Colonic mucosa (tissue), 4 donors: ENCODE measurements around the gene MALT1. TPM values are rescaled to one million over a fixed set of nuclear protein-coding genes. Genes with fewer than 3 reads are reported as not detected.

Source experiments
- DNase-seq: peaks from one replicate; pipeline ENCODE4 v3.0.0-alpha.2; 2020
- H3K27ac ChIP-seq: fragments of 200-600 bp; one replicate; pipeline ENCODE4 v1.8.0; 2021
- H3K27me3 ChIP-seq: fragments of 200-600 bp; one replicate; pipeline ENCODE4 v1.8.0; 2021
- H3K36me3 ChIP-seq: fragments of 200-600 bp; one replicate; pipeline ENCODE4 v1.8.0; 2021
- H3K4me1 ChIP-seq: fragments of 200-600 bp; one replicate; pipeline ENCODE4 v1.8.0; 2021; ENCODE audit warnings: mild to moderate bottlenecking
- H3K4me3 ChIP-seq: fragments of 200-600 bp; one replicate; pipeline ENCODE4 v1.8.0; 2021
- H3K9ac ChIP-seq, 2 donors: one replicate each; pipeline ENCODE4 v1.7.0; 2013; ENCODE audit warnings: control low read depth in 2 of 2, low read depth in 2 of 2, low read length in 2 of 2
- H3K9me3 ChIP-seq: fragments of 200-600 bp; one replicate; pipeline ENCODE4 v1.8.0; 2021
- CTCF ChIP-seq: fragments of 200-600 bp; IDR thresholded peaks from one replicate; pipeline ENCODE4 v1.8.0; 2022; ENCODE audit warnings: antibody characterized with exemption, mild to moderate bottlenecking
- intact Hi-C: fragments of 100-400 bp; cut with DNase I; formaldehyde crosslinking; loops from one replicate; pipeline ENCODE4 v1.14.1; 2022
- total RNA-seq, 2 donors: library from RNA; stranded (reverse); fragmentation: NEBNext Ultra II Directional in 1 of 2; extraction: Animal tissue kit (Norgen Biotek cat#: 25700) in 1 of 2; gene quantifications; one replicate each; pipeline ENCODE4 v1.2.1, GENCODE V29; 2021
- donor health status: healthy.
- donor health status: DM: no; HTN: no; CAD: no.
- donor health status: DM: no; HTN: no; CAD: no.

The MALT1 gene
- total RNA-seq, 2 donors from 2014 or later: 22.1 to 30.9 TPM

DNA sequence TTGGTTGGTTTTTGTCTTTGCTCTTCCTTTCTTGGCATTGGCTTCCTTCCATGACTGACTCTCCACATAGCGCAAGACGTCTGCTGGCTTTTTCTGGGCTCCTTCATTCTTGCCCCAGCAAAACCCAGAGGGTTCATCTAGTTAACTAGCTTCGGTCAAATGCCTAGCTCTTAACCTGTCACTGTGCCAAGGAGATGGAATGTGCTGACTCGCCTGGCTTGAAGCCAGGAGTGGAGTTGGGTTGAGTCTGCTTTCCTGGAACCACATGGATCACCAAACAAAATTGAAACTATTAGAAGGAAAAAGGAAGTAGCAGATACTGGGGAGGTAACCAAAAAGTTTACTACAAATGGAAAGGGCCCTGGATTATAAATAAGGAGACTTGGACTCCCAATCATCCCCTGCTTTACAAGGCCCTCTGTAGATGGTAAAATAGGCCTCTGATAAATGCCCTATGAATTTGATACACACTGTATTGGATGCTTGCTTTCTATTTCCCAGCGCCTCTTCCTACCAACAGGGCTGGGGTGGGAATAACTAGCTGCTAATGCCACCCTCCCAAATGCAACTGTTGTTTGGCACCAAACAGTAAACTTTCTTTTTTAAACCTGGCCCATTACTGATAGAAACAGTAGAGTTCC lies 11.3 kb downstream of the MALT1 start:
- TF ChIP-seq CTCF: no peak
- peak; percentile 66 for DNase-seq
- intact Hi-C loops: no loop called here
- Histone ChIP-seq H3K9me3 (no peaks in the 10 kb centered on the region), H3K4me3 (no peak overlapping the region), H3K36me3 (no peaks in the 10 kb centered on the region), H3K9ac (no peak overlapping the region), H3K27me3 (no peaks in the 10 kb centered on the region), H3K27ac (no peak overlapping the region), H3K4me1 (no peaks in the 10 kb centered on the region)

GRCh38 chr18:58687871-58688308 lies 16.6 kb downstream of the MALT1 start:
- no peak overlapping the region for H3K27ac ChIP-seq
- no peak for TF ChIP-seq CTCF
- intact Hi-C loops: no loop called here
- no peaks in the 10 kb centered on the region for H3K9me3 ChIP-seq
- no peaks in the 10 kb centered on the region for H3K4me1 ChIP-seq
- no peaks in the 10 kb centered on the region for H3K27me3 ChIP-seq
- H3K36me3 ChIP-seq: no peaks in the 10 kb centered on the region
- DNase-seq: no peak
- H3K9ac ChIP-seq: no peak overlapping the region
- no peak overlapping the region for H3K4me3 ChIP-seq

GRCh38 chr18:58690259-58690658 lies 19.0 kb downstream of the MALT1 start:
- no peaks in the 10 kb centered on the region for H3K9me3 ChIP-seq
- H3K36me3 ChIP-seq: no peaks in the 10 kb centered on the region
- H3K4me1 ChIP-seq: no peaks in the 10 kb centered on the region
- no peak overlapping the region for H3K4me3 ChIP-seq
- intact Hi-C loops: no loop called here
- DNase-seq: no peak
- no peak overlapping the region for H3K9ac ChIP-seq
- no peak overlapping the region for H3K27ac ChIP-seq
- no peaks in the 10 kb centered on the region for H3K27me3 ChIP-seq
- no peak for TF ChIP-seq CTCF

DNA sequence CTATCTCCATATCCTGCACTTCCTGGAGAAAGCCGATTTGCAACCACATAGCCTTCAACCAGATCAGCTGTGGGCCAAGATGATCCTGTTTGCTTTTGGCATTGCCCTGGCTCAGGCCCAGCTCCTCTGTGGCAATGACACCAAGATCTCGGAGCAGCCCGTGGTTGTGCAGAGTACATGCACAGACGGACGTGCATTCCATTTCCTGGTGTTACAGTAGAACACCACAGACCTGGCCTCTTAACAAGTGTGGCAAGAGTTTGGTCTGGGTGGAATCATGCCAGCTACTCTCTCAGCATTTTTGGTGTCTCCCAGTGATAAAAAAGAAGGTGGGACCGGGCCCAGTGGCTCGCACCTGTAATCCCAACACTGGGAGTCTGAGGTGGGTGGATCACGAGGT lies 20.0 kb downstream of the MALT1 start:
- H3K9ac ChIP-seq: no peak overlapping the region
- intact Hi-C loops: no loop called here
- TF ChIP-seq CTCF: no peak
- H3K4me1 ChIP-seq: no peaks in the 10 kb centered on the region
- no peaks in the 10 kb centered on the region for H3K27me3 ChIP-seq
- H3K36me3 ChIP-seq: no peaks in the 10 kb centered on the region
- no peak overlapping the region for H3K27ac ChIP-seq
- no peak overlapping the region for H3K4me3 ChIP-seq
- H3K9me3 ChIP-seq: no peaks in the 10 kb centered on the region
- no peak for DNase-seq

GRCh38 chr18:58692422-58693185 lies 21.3 kb downstream of the MALT1 start:
- Histone ChIP-seq H3K4me1 (no peaks in the 10 kb centered on the region), H3K4me3 (no peak overlapping the region), H3K9ac (no peak overlapping the region), H3K9me3 (no peaks in the 10 kb centered on the region), H3K36me3 (no peaks in the 10 kb centered on the region), H3K27ac (no peak overlapping the region), H3K27me3 (no peaks in the 10 kb centered on the region)
- TF ChIP-seq CTCF: no peak
- DNase-seq: no peak
- intact Hi-C loops: no loop called here
